HG02571 (cell line): ENCODE data around the gene FAM25C.
"Not testable (repeated sequence)": the region's sequence is repeated elsewhere in the genome, so short reads cannot be mapped to it uniquely, and the experiment has no call there.

ENCODE experiments used
- ATAC-seq: cut with Tn5 transposase; IDR thresholded peaks from one replicate; pipeline ENCODE4 v1.9.1; 2021; ENCODE audit warnings: mild to moderate bottlenecking, moderate library complexity; ENCODE audit not compliant: unreplicated experiment

Gene FAM25C

DNA sequence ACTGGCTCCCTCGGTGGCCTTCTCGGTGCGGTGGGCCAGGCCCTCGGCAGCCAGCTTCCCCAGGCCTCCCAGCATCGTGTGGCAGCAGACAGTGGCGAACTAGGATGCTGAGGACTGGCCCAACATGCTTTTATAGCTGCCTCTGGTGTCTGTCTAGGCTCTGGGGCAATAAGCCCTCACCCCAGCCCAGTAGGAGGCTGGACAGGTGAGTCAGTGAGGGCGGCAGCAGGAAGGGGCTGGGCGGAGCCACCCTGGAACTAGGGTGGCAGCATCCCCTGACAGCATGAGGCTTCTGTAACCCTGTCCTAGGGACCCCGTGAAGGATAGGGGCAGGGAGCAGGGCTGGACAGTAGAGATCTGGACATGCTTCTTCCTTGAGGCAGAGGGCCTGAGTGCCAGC lies at the start of gene FAM25C:
TSS of gene FAM25C (minus strand) at position 101 of the 400 bp plus-strand sequence. CDS start at position 75, 26 bp downstream.
- ATAC-seq = not testable (repeated sequence)

DNA sequence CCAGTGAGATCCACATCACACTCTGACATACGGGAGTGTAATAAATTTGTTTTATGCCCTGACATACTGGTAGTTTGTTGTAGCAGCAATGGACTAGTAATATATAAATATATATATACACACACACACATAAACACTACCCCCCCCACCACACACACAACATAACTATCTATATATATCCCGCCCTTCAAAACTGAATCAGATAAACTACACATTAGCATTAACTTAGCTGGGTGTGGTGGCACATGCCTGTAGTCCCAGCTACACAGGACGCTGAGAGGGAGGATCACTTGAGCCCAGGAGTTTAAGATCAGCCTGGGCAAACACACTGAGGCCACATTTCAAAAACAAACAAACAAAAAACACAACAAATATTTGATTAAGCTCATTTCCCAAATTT lies 45.0 kb upstream of the FAM25C start:
- ATAC-seq = not testable (repeated sequence)

GRCh38 chr10:48031390-48031789 lies 31.8 kb upstream of the FAM25C start:
- ATAC-seq = not testable (repeated sequence)

DNA sequence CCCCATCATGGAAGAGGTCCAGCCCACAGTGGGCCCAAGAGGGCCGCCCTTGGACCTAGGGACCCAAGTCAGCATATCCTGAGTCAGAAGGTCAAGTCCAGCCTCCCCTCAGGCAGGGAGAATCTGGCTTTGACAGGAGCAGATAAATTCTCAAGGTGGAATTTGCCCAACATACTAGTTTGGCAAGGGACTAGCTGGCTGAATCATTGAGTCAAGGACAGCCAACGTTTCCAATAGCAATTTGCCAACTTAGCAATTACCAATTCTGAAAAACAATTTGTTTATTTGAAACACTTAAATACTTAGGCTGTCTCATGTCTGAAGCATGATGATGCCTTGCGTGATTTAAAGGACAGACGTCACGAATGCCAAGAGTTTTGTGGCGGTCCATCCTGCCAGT lies 2.7 kb upstream of the FAM25C start:
- not testable (repeated sequence) for ATAC-seq

DNA sequence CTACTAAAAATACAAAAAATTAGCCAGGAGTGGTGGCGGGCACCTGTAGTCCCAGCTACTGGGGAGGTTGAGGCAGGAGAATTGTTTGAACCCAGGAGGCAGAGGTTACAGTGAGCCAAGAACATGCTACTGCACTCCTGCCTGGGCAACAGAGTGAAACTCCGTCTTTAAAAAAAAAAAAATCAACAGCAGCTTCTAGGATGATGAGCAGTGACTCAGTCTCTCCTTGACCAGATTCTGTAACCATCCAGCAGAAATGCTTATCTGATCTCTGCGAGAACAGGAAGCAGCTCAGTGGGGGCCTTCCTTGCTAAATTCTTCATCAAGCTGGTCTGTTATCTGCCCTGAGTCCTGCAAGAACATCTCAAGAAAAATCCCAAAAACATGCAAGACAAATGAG lies 5.5 kb downstream of the FAM25C start:
- not testable (repeated sequence) for ATAC-seq

- not testable (repeated sequence) for ATAC-seq
These were observed 7.0 kb downstream of the FAM25C start for GRCh38 chr10:47992560-47992959.

DNA sequence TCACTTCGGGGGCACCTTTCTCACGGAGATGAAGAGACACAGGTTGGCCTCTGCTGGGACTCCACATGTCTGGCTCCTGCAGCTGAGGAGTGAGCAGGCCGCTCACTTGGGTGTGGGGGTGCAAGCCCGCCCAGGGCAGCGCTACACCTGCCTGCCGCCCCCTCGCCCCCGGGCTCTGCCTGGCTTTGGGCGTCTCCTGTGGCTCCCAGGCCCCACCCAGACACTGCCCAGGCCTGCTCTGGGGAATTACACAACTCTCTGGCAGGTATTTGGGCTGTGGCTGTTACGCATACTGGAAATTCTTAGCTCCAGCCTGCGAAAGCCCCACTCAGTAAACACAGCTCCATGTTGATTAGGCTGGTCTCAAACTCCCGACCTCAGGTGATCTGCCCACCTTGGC lies 7.9 kb downstream of the FAM25C start:
- ATAC-seq = not testable (repeated sequence)

- ATAC-seq = not testable (repeated sequence)
These were observed 9.5 kb downstream of the FAM25C start for GRCh38 chr10:47990097-47990496.

GRCh38 chr10:47989542-47989950 lies 10.0 kb downstream of the FAM25C start:
- ATAC-seq = not testable (repeated sequence)

- not testable (repeated sequence) for ATAC-seq
These were observed 10.7 kb downstream of the FAM25C start for GRCh38 chr10:47988718-47989541.

- ATAC-seq = not testable (repeated sequence)
These were observed 11.6 kb downstream of the FAM25C start for GRCh38 chr10:47987952-47988351.

- not testable (repeated sequence) for ATAC-seq
These were observed 13.0 kb downstream of the FAM25C start for GRCh38 chr10:47986413-47987230.

DNA sequence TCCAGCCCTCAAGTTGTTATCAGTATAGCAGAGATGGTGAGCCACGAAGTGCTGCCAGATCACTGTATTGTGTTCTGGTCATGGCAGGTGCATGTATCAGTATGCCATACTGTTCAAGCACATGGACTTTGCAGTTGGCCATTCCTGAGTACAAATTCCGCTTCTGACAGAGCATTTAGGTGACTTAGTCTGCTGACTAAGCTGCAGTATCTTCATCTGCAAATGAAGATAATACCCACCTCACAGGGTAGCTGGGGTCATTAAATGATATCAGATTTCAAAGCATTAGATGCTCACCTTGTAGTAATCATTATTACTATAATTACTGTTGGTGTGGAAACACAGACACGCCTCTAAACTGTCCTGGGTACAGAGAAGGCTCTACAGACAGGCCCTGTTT lies 24.2 kb downstream of the FAM25C start:
- ATAC-seq = not testable (repeated sequence)

- not testable (repeated sequence) for ATAC-seq
These were observed 26.5 kb downstream of the FAM25C start for GRCh38 chr10:47973131-47973530.

DNA sequence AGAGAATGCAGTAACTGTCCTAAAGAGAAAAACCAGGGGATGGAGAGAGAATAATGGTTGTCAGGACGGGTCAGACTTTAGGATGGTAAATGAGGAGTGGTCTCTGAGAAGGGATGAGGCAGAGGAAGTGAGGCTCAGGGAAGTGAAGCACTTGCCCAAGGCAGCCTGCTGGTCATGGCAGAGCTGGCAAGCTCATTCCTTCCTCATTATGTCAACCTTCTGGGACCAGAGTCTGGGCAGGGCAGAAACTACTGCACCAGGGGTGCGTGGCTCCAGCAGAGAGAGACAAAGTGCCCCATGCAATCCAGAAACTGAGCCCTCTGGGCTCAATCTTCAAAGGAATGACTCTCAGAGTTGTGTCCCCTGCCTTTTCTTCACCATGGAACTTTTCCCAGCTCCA lies 27.5 kb downstream of the FAM25C start:
- ATAC-seq = not testable (repeated sequence)

- ATAC-seq = not testable (repeated sequence)
These were observed 28.0 kb downstream of the FAM25C start for GRCh38 chr10:47971598-47971997.

GRCh38 chr10:47970047-47970446 lies 29.5 kb downstream of the FAM25C start:
- ATAC-seq = not testable (repeated sequence)

- not testable (repeated sequence) for ATAC-seq
These were observed 30.6 kb downstream of the FAM25C start for GRCh38 chr10:47968988-47969387.

GRCh38 chr10:47964280-47965063 lies 35.1 kb downstream of the FAM25C start:
- not testable (repeated sequence) for ATAC-seq

DNA sequence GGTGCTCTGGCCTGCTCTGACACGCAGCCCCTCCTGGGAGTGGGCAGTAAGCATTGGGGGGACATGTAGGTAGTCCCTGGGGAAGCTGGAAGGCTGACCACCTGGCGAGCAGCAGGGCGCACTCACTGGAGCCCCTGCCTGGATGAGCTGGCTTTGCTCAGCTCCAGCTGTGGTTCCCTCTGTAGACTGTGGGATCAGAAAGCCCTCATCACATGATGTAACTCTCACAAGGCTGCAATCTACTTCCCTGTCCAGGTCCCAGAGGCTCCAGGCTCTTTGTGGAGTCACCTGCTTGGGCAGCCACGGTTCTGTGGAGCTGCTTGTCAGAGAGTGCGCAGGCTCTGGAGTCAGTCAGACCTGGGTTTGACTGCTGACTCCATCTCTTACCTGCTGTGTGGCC lies 36.8 kb downstream of the FAM25C start:
- not testable (repeated sequence) for ATAC-seq

- not testable (repeated sequence) for ATAC-seq
These were observed 38.9 kb downstream of the FAM25C start for GRCh38 chr10:47960699-47961098.
